SW480 (cell line): ENCODE data around the gene OR52E8.

Experiments used
- DNase-seq: peaks from one replicate; pipeline ENCODE4 v3.0.0-alpha.2; 2016; ENCODE audit warnings: low spot score

OR52E8 gene

GRCh38 chr11:5807580-5807979, 49.9 kb downstream of the OR52E8 start:
- DNase-seq: no peak
